Measurements from ENCODE around the gene CCN2. TPM values are rescaled to one million over a fixed set of nuclear protein-coding genes. Genes with fewer than 3 reads are reported as not detected.

CCN2 gene
- total RNA-seq, 1 experiment from 2014 or later, result 44.1 TPM

GRCh38 chr6:131978522-131978921 lies 27.4 kb upstream of the CCN2 start:
- Histone ChIP-seq H2BK15ac (ENCODE audit: low read depth, low read length) (no peak overlapping the region), H3K4me2 (ENCODE audit: insufficient read depth, insufficient read length, low read length) (no peak overlapping the region), H2AFZ (ENCODE audit: low read length) (no peak overlapping the region), H2BK12ac (ENCODE audit: insufficient read length, low read depth, low read length) (no peak overlapping the region), H4K91ac (ENCODE audit: insufficient read length, low read depth, low read length) (no peak overlapping the region), H3K23ac (ENCODE audit: insufficient read length, low read depth, low read length) (no peak overlapping the region), H3K27me3 (ENCODE audit: insufficient read depth, low read length) (no peaks in the 10 kb centered on the region), H3K4ac (ENCODE audit: low read depth, low read length) (no peak overlapping the region), H3K56ac (ENCODE audit: insufficient read length, low read depth, low read length) (no peak overlapping the region), H3K14ac (ENCODE audit: insufficient read depth, low read length) (no peak overlapping the region), H3K27ac (ENCODE audit: insufficient read length, low read depth, low read length) (no peak overlapping the region), H2BK5ac (ENCODE audit: insufficient read length, low read length) (no peak overlapping the region), H3K23me2 (ENCODE audit: insufficient read length, low read depth, low read length, poor library complexity, severe bottlenecking) (no peaks in the 10 kb centered on the region), H3K79me1 (ENCODE audit: insufficient read depth, low read depth, low read length, poor library complexity, severe bottlenecking) (no peaks in the 10 kb centered on the region), H3K9me3 (ENCODE audit: control insufficient read depth, low read depth, low read length) (no peaks in the 10 kb centered on the region), H2AK5ac (ENCODE audit: insufficient read length, low read length) (no peak overlapping the region), H3T11ph (ENCODE audit: low read length) (no peak overlapping the region), H3K79me2 (ENCODE audit: insufficient read depth, low read length) (no peaks in the 10 kb centered on the region), H2BK20ac (ENCODE audit: low read depth, low read length, poor library complexity, severe bottlenecking) (no peak overlapping the region), H2BK120ac (ENCODE audit: low read depth, low read length, poor library complexity, severe bottlenecking) (no peak overlapping the region), H3K4me1 (ENCODE audit: insufficient read depth, low read length) (no peaks in the 10 kb centered on the region), H4K8ac (replicated peaks; ENCODE audit: insufficient read length, low read depth, low read length) (no peak overlapping the region), H4K5ac (ENCODE audit: insufficient read length, low read depth, low read length) (no peak overlapping the region), H4K20me1 (ENCODE audit: control insufficient read depth, insufficient read depth, insufficient read length) (no peaks in the 10 kb centered on the region), H3K9ac (ENCODE audit: extremely low read depth, insufficient read length, low read length) (no peak overlapping the region), H3K18ac (ENCODE audit: insufficient read length, low read depth, low read length) (no peak overlapping the region)
- WGBS (ENCODE audit: extremely low coverage, insufficient read length, low lambda C conversion rate), result no CpG with 5 or more reads among the region's 3 CpGs
- DNase-seq, result no peak
- H3K27me3 Mint-ChIP-seq (ENCODE audit: low read depth), result no peaks in the 10 kb centered on the region
- TF ChIP-seq CTCF (conservative IDR thresholded peaks at IDR 0.05), result no peak
- H3K4me3 Mint-ChIP-seq, result no peak overlapping the region
- H3K36me3 Mint-ChIP-seq (ENCODE audit: insufficient read depth in 1 of 3, low read depth in 3 of 3), result peaks cover 0 to 2% (median 0%) of the 10 kb centered on the region in 3 experiments; a peak in 1 of 7 replicates
- no peak overlapping the region; a peak in 1 of 7 replicates for H3K27ac Mint-ChIP-seq
- H3K9me3 Mint-ChIP-seq, result no peaks in the 10 kb centered on the region
- no peaks in the 10 kb centered on the region for H3K4me1 Mint-ChIP-seq

Data from H9 (cell line).